Ammon's horn (tissue), 1 donor: ENCODE measurements around the gene METTL18.
A peak's percentile ranks its signal among the peaks of the same experiment; 100 is the strongest.
"Not testable (repeated sequence)": the region's sequence is repeated elsewhere in the genome, so short reads cannot be mapped to it uniquely, and the experiment has no call there.

ENCODE experiments used
- DNase-seq: peaks from one replicate; pipeline ENCODE4 v3.0.0-alpha.2; 2016; ENCODE audit warnings: low spot score

The METTL18 gene

DNA sequence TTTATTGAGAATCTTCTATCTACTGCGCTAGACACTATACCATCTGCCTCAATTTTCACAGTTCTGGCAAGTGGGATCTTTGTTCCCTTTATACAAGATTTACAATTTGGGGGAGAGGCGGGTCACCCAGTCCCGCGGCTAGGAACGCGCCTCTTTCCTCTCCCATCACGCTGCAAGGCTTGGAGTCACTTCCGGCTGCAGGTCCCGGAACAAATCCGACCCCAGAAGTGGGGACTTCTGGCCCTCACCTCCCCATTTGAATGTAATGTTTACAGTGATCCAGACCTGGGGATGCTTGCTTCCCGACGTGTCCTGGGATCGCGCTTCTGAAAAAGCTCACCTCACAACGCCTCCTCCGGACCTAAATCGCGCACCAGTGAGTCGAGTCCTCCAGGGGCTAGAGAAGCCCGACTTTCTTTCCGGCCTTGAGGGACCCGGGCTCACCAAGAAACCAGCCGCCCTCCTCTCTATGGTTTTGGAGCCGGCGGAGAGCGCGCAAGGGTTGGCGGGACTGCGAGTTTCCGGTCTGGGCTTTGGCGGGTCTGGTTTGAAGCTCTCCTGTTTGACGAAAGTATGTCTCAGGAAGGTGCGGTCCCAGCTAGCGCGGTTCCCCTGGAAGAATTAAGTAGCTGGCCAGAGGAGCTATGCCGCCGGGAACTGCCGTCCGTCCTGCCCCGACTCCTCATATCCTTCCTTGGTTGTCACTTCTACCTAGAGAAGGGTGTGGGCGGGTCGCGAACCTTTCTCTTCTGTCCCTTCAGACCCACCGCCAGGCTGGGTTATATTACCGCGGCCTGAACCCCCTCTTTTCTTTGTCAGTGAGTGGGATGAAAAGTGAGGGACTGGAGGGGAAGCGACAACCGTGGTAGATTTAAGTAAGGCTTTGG is at the start of gene METTL18:
Gene METTL18 (minus strand): TSS at position 378 of the 887 bp plus-strand sequence. CDS start 1,212 bp downstream, outside the sequence.
- DNase-seq: peak; percentile 95

- DNase-seq: no peak
These were observed 44.2 kb upstream of the METTL18 start for GRCh38 chr1:169838942-169839341.

GRCh38 chr1:169836198-169836597 is 41.5 kb upstream of the METTL18 start:
- no peak for DNase-seq

GRCh38 chr1:169835647-169836046 is 40.9 kb upstream of the METTL18 start:
- DNase-seq: no peak

- DNase-seq: no peak
These were observed 40.2 kb upstream of the METTL18 start for GRCh38 chr1:169834869-169835268.

GRCh38 chr1:169833179-169833901 is 38.6 kb upstream of the METTL18 start:
- no peak for DNase-seq

- no peak for DNase-seq
These were observed 35.0 kb upstream of the METTL18 start for GRCh38 chr1:169829671-169830070.

GRCh38 chr1:169824153-169824552 is 29.4 kb upstream of the METTL18 start:
- no peak for DNase-seq

DNA sequence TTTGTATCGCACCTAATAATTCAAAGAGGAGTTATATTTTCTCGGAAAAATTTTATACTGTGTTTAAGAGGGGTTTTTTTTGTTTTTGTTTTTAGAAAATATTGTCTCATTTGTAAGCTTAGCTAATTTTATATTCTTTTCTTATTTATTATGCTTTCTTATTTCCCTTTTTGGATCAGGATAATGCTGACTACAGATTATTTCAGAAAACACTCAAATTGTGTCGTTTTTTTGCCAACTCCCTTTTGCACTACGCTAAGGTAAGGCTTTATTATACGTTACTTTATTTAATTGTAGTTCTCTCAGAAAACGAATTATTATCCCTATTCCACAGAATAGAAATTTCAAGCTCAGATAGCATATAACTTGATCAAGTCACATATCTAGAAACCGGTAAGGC is 26.8 kb upstream of the METTL18 start:
- no peak for DNase-seq

- no peak for DNase-seq
These were observed 21.9 kb upstream of the METTL18 start for GRCh38 chr1:169816617-169817016.

- DNase-seq: no peak
These were observed 19.6 kb upstream of the METTL18 start for GRCh38 chr1:169814265-169814664.

- DNase-seq: no peak
These were observed 17.4 kb upstream of the METTL18 start for GRCh38 chr1:169812131-169812530.

DNA sequence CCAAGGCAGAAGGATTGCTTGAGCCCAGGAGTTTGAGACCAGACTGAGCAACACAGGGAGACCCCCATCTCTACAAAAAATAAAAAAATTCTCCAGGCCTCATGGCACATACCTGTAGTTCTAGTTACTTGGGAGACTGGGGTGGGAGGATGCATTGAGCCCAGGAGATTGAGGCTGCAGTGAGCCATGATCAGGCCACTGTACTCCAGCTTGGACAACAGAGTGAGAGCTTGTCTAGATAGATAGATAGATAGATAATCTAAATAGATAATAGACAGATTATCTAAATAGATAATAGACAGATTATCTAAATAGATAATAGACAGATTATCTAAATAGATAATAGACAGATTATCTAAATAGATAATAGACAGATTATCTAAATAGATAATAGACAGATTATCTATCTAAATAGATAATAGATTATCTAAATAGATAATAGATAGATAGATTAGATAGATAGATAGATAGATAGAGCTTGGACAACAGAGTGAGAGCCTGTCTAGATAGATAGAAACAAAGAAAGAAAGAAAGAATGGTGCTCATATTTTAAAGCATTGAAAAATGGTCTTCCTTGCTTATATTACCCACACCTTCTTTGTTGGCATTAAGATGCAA is 16.8 kb upstream of the METTL18 start:
- DNase-seq: not testable (repeated sequence)

DNA sequence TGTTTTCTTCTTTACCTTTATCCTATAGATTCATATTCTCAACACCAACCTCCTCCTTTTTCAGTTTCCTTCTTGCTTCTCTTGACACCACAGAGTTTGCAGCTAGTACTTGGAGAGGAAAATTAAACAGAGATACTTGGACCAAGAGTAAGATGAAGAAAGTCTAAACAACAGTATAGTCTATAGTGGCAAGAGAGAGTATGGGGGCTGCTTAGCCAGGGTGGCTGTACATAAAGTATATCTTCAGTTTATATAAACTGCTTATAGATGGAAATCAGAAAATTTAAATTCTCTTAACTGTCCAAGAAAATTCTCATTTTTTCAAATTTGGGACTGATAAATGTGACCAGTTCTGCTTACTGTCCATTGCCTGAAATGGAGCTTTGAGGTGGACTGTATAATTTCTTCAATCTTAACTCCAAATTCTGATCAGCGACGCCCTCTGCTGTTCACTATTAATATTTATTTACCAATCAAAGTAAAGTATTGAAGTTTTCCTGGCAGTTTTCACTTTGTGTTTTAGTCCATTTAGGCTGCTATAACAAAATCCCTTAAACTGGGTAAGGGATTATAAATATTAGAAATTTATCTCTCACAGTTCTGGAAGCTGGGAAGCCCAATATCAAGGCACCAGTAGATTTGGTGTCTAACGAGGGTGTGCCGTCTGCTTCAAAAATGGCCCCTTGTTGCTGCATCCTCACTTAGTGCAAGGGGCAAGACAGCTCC is 14.8 kb upstream of the METTL18 start:
- peak; percentile 57 for DNase-seq

DNA sequence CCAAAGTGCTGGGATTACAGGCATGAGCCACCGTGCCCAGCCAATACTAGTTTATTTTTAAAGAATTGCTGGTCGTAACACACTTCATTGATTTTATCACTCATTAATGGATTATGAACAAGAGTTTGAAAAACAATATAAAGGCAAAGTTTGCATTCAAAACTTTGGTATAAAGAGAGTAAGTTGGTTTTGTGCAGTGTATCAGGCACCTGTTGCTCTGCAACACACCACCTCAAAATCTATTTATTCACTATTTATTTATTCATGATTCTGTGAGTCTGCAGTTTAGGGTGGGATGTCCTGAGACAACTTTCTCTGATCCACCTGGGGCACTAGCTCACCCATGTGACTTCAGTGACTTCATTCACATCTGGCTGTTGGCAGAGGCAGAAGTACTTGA is 10.2 kb upstream of the METTL18 start:
- DNase-seq: no peak

GRCh38 chr1:169802888-169803287 is 8.2 kb upstream of the METTL18 start:
- DNase-seq: peak; percentile 6

- no peak for DNase-seq
These were observed 2.6 kb upstream of the METTL18 start for GRCh38 chr1:169797281-169797680.

DNA sequence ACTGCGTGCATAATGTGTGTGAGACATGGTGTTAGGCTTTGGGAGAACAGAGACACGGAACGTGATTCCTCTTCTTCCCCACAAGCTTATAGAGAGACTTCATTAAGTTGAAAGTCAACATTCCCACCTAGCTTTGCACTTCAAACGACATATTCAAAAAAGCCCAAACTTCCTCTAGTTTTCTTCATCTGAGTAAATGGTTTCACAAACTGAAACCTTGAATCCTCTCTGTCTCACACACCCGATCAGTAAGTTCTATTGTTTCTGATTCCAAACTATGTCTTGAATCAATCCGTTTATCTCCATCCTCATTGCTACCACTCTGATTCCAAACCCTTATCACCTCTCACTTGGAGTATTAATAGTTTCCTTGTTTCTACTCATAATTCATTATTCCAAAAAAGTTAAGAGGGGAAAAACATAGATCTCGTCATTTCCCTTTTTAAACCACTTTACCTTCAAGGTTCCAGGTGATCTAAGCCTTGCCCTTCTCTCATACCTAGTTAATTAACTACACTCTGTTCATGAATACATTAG is 1.6 kb upstream of the METTL18 start:
- DNase-seq: no peak

GRCh38 chr1:169795687-169796086 is 980 bp upstream of the METTL18 start:
- DNase-seq: no peak

- no peak for DNase-seq
These were observed 977 bp downstream of the METTL18 start for GRCh38 chr1:169793730-169794129.

DNA sequence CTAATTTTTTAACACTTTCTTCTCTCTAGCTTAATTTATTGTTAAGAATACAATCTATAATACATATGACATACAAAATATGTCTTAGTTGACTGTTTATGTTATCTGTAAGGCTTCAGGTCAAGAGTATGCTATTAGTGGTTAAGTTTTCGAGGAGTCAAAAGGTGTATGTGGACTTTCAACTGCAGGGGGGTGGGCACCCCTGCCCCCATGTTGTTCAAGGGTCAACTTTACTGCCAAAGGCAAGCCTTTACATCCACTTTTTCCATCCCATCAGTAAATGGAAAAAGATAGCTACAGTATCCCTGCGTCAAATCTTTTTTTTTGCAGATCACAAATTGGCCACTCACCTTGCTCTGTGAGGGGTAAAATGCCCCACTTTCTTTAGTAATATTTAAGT is 6.3 kb downstream of the METTL18 start:
- no peak for DNase-seq

- no peak for DNase-seq
These were observed 7.7 kb downstream of the METTL18 start for GRCh38 chr1:169786974-169787373.
